Dendritic cell treated with granulocyte-macrophage colony-stimulating factor and Interleukin-4, amounts not matched to agents 40 ng/mL and 50 ng/mL, for 4 days (primary cell): Measurements from ENCODE around the gene ARHGAP24.

Experiments
- H3K27ac Mint-ChIP-seq: one replicate; pipeline ENCODE4 v1.8.0; 2022; ENCODE audit warnings: mild to moderate bottlenecking, mixed read lengths
- H3K27me3 Mint-ChIP-seq: one replicate; pipeline ENCODE4 v1.8.0; 2022; ENCODE audit warnings: mild to moderate bottlenecking, mixed read lengths
- H3K36me3 Mint-ChIP-seq: one replicate; pipeline ENCODE4 v1.8.0; 2022; ENCODE audit warnings: low read depth, mixed read lengths
- H3K4me1 Mint-ChIP-seq: one replicate; pipeline ENCODE4 v1.8.0; 2022; ENCODE audit warnings: low read depth, mixed read lengths
- H3K4me3 Mint-ChIP-seq: one replicate; pipeline ENCODE4 v1.8.0; 2022; ENCODE audit warnings: mild to moderate bottlenecking, moderate library complexity, mixed read lengths
- H3K9me3 Mint-ChIP-seq: one replicate; pipeline ENCODE4 v1.8.0; 2022; ENCODE audit warnings: mixed read lengths
- intact Hi-C: fragments of 100-400 bp; cut with micrococcal nuclease; formaldehyde crosslinking; loops from one replicate; pipeline ENCODE4 v1.15.0; 2022

Gene ARHGAP24

DNA sequence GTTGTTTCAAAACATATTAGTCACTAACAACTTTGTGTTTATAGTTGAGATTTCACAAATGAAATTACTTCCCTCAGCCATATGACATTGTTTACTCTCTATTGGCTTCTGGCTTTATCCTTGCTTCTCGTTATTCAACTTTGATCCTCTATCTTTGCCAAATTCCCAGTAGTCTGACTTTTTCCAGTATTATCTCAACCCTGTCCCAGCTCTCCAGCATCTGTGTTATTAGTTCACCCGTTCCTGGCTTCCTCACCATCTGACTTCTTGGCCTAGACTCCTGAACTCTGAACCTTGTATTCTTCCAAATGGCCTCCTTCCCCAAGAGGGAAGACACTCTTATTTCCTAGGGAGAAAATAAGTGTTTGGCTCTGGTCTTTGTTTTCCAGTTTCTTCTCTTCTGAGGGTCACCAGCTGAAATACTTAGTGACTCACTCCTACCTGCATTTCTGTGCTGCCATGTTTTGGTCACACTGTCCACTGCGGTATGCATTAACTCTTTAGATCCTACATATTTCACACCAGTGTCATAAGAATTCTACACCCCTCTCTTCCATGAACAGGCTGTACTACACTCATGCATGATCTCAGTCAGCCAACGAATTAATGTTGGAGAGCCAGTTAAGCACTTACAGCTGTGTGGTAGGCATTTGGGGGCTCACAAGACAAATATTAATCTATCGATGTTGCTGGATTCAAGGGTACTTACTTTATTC, 17.0 kb upstream of the ARHGAP24 start:
- H3K36me3 Mint-ChIP-seq: no peaks in the 10 kb centered on the region
- no peaks in the 10 kb centered on the region for H3K27me3 Mint-ChIP-seq
- intact Hi-C loops: no loop called here
- H3K27ac Mint-ChIP-seq: no peak overlapping the region
- H3K4me3 Mint-ChIP-seq: no peak overlapping the region
- H3K4me1 Mint-ChIP-seq: no peaks in the 10 kb centered on the region
- H3K9me3 Mint-ChIP-seq: no peaks in the 10 kb centered on the region

DNA sequence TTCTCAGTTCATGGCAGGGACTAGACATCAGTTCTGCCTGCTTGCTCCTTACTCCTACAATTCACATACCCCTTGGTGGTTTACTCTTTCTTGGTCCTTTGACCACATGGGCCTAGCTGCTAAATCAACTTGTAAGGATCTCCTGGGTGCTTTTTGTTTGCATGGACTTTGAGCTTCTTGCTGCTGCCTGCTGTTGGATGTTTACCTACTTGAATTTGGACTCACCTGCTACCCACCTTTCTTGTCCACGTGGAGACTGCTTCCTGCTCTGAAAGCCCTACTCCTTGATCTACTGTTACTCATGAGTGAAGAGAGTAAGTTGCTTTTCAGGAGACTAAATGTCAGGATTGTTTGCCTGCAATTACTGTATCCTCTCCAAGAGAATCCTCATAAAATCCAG, 15.2 kb upstream of the ARHGAP24 start:
- H3K4me1 Mint-ChIP-seq: no peaks in the 10 kb centered on the region
- H3K9me3 Mint-ChIP-seq: no peaks in the 10 kb centered on the region
- no peaks in the 10 kb centered on the region for H3K36me3 Mint-ChIP-seq
- no peaks in the 10 kb centered on the region for H3K27me3 Mint-ChIP-seq
- H3K27ac Mint-ChIP-seq: no peak overlapping the region
- no peak overlapping the region for H3K4me3 Mint-ChIP-seq
- intact Hi-C loops: no loop called here

DNA sequence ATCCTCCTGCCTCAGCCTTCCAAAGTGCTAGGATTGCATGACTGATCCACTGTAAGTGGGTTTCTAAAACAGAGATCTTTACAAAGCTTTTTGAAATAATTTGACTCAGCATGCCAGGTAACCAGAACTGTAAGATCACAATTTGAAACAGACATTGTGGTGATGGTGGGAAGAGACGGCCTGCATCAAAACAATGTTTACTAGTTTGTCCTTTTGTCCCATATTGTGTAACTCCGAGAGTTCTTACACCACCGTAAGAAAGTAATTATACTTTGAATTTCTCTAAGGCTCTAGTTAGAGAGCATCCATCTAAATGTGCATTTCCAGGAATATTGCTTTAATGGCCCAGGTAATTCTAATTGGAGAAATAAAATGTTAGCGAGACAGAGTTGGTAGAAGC, 594 bp upstream of the ARHGAP24 start:
- no peaks in the 10 kb centered on the region for H3K9me3 Mint-ChIP-seq
- H3K4me3 Mint-ChIP-seq: peak overlapping the region; percentile 89
- H3K4me1 Mint-ChIP-seq: peaks cover 26% of the 10 kb centered on the region
- peak overlapping the region; percentile 84 for H3K27ac Mint-ChIP-seq
- peaks cover 13% of the 10 kb centered on the region for H3K27me3 Mint-ChIP-seq
- no peaks in the 10 kb centered on the region for H3K36me3 Mint-ChIP-seq
- intact Hi-C loops: no loop called here

DNA sequence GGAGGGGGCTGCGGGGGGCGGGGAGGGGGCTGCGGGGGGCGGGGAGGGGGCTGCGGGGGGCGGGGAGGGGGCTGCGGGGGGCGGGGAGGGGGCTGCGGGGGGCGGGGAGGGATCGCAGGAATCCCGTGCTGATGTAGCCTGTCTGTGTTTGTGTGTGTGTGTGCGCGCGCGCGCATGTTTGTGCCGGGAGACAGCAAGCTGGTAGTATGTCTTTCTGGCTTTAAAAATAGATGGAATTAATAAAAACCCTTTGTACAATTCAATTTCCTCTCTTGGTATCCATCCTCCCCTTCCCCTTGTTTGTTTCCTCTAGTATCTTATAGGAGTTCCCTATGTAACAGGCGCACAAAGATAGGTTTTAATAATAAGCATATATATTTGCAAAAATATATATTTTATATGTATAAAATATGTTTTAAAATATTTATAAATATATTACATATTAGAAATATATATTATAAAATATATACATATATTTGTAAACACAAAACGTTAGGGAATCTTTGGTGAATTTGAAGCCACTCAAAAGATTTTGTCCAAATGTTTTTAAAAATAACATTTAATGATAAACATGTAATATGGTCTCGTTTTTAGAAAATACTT, 782 bp downstream of the ARHGAP24 start:
- Mint-ChIP-seq H3K27ac (peak overlapping the region; percentile 84), H3K4me1 (peaks cover 26% of the 10 kb centered on the region)
- intact Hi-C loops: no loop called here

DNA sequence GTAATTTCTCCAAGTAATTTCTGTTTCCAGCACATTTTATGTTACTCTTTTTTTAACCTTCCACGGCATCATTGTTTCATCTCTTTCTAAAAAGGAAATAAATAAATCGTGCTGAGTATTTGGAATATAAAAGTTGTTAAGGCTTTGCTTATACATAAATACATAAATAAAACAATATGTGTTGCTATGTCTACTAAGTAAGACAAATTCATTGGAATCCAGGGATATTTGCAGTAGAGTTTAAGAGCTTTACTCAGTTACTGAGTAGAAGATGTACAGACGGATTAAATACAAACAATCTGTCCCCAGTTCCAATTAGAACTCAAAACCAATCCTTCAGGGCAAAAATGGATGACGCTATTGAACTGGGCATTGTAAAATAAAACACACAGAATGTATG, 1.4 kb downstream of the ARHGAP24 start:
- H3K4me3 Mint-ChIP-seq: no peak overlapping the region
- peaks cover 11% of the 10 kb centered on the region for H3K27me3 Mint-ChIP-seq
- no peak overlapping the region for H3K27ac Mint-ChIP-seq

More for the DNA sequence above, 782 bp downstream of the ARHGAP24 start:
- peaks cover 11% of the 10 kb centered on the region for H3K27me3 Mint-ChIP-seq
- no peaks in the 10 kb centered on the region for H3K9me3 Mint-ChIP-seq
- no peaks in the 10 kb centered on the region for H3K36me3 Mint-ChIP-seq
- H3K4me3 Mint-ChIP-seq: peak overlapping the region; percentile 89

DNA sequence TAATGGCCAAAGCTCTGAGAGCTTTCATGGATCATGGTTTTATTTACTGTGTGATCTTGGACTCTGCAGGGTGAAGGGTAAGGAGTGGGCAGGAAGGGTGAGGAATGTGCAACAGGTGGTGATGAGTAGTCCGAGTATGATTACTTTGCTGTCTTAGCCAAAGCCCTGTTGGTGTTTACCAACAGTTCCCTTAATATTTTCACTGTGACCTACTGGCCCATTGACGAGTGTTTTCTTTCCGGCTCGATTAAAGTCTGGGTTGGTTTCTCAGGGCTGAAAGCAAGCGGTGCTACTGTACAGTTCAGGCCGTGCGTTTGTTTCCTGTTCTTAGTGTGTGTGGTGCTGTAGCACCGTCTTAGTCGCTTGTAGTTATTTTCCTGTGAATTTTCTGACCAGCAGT, 2.6 kb downstream of the ARHGAP24 start:
- Mint-ChIP-seq H3K4me3 (no peak overlapping the region), H3K9me3 (no peaks in the 10 kb centered on the region), H3K4me1 (peaks cover 40% of the 10 kb centered on the region), H3K27ac (peak overlapping the region; percentile 26), H3K36me3 (no peaks in the 10 kb centered on the region), H3K27me3 (peaks cover 12% of the 10 kb centered on the region)
- intact Hi-C loops: no loop called here

More for the DNA sequence above, 1.4 kb downstream of the ARHGAP24 start:
- Mint-ChIP-seq H3K36me3 (no peaks in the 10 kb centered on the region), H3K4me1 (peaks cover 28% of the 10 kb centered on the region), H3K9me3 (no peaks in the 10 kb centered on the region)
- intact Hi-C loops: no loop called here

DNA sequence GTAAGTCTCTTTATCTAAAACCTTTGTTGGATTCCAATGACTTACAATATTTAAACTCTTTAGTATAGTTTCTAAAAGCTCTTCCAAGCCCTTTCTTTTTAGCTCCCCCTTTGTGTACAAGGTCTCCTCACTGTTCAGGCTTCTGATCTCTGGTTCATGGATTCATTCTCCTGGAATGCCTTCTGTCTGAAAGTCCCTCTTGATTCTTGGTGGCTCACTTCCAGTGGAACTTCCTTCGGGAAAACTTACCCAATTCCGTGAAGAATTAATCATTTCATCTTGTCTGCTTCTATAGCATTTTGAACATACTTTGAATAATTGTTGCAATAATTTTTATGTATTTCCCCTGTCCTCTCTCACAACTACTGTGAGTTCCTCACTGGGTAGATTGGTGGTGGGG, 3.6 kb downstream of the ARHGAP24 start:
- Mint-ChIP-seq H3K27ac (no peak overlapping the region), H3K4me3 (no peak overlapping the region), H3K36me3 (no peaks in the 10 kb centered on the region), H3K4me1 (peaks cover 40% of the 10 kb centered on the region), H3K9me3 (no peaks in the 10 kb centered on the region), H3K27me3 (peaks cover 12% of the 10 kb centered on the region)
- intact Hi-C loops: no loop called here

DNA sequence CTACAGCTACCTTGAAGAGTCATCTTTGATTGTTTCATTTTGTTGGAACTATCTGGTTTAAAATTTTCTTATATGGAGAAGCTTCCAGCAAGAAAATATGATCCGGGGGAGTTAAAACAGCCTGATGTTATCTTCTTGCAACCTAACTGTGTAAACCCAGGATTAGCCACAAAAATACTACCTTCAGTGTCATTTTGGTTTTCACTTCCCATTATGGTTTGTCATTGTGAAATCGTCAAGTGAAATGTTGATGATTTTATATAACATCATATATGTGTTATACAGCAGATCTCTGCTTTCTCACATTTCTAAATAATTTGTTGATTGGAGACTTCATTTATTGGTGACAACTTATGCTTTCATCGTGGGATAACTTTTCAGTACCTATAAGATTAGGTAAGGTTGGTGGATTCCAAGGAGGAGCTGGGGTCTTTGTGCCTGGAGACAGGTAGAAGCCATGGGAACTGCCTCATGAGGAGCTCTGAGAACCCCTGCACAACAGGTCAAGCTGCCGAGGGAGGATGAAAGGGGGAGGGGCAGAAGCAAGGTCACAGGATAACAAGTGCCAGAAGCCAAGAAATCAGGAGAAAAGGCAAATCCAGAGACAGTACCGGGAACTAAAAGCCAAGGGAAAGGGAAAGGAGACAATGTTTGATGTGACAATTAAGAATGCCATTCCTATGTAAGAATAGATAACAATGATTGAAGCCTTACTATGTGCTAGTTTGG, 7.2 kb downstream of the ARHGAP24 start:
- no peaks in the 10 kb centered on the region for H3K9me3 Mint-ChIP-seq
- H3K4me1 Mint-ChIP-seq: peaks cover 28% of the 10 kb centered on the region
- intact Hi-C loops: no loop called here
- H3K36me3 Mint-ChIP-seq: no peaks in the 10 kb centered on the region
- H3K4me3 Mint-ChIP-seq: no peak overlapping the region
- H3K27ac Mint-ChIP-seq: no peak overlapping the region
- H3K27me3 Mint-ChIP-seq: peaks cover 9% of the 10 kb centered on the region

DNA sequence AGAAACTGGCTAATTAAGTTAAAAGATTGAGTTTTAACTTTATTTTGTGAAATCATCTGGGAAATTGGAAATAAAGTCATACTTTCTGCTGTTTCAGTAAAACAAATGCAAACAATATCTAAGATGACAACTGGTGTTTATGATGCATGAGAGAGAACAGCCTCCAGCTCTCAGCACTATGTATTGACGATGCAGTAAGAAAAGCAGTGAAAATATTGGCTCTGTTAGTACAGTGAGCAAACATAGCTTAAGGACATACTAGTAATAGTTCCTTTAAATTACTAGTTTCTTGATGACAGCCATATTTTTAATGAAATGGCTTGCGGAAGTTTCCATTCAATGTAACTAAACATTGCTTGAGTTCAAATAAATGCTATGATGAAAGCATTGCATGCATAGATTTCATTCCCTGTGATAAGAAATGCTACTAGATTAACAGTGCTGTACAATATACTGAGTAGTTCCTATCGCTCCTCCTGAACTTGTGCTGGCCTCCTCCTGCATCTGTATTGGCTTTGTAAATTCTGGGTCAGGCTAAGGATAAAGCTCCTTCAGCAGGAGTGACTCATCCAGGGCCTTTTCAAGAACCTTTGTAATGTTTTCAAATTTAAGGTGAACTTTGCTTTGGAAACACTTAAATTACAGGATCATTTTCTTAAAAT, 11.6 kb downstream of the ARHGAP24 start:
- Mint-ChIP-seq H3K27me3 (peaks cover 1% of the 10 kb centered on the region), H3K4me1 (peaks cover 10% of the 10 kb centered on the region), H3K36me3 (no peaks in the 10 kb centered on the region), H3K27ac (no peak overlapping the region), H3K4me3 (no peak overlapping the region), H3K9me3 (no peaks in the 10 kb centered on the region)
- intact Hi-C loops: no loop called here

DNA sequence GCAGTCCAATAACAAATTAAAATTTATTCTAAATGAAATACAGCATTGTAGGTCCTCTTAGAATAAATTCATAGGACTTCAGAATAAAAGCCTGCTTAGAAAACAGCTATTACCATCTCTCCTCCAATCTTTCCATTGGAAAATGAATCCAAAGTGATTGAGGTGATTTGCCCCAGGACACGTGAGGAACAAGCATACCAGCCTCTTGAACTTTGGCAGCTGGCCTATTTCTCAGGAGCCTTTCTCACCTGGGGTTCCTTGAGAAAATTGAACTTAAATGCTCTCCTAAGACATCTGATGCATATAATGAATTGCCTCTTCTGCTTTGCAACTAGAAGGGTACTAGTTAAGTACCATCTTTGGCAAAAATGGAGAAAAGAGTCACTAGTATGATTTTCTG, 13.5 kb downstream of the ARHGAP24 start:
- no peak overlapping the region for H3K4me3 Mint-ChIP-seq
- intact Hi-C loops: no loop called here

DNA sequence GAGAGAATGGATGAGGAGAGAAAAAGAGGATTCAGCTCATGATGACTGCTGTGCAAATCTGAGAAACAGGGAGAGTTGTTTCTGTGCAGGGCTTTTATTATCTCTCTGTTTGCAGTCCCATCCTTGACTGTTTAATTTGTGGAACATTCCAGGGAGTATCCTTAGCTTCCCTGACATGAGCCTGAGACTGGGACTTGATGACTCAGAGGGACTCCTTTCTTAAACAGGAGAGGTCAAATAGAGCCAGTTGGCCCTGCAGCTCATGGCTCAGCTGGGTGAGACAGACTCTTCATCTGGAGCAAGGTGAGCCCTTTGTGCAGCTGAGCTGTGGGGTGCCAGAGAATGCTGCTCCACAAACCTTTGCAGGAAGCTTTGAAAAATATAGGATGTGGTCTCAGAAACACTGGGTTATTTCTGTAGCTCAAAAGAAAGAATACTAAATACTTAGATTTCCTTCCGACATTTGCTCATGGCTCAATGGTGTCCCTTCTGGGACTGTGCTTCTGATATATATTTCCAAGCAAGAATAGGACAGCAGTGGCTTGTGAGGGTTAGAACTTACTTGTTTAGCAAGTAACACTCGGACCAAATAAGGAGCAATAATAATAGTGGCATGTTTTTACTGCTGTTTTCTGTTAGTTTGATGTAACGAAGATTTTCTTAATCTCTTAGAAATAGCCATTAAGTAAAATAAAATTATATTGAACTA, 14.5 kb downstream of the ARHGAP24 start:
- Mint-ChIP-seq H3K9me3 (no peaks in the 10 kb centered on the region), H3K4me1 (no peaks in the 10 kb centered on the region), H3K36me3 (no peaks in the 10 kb centered on the region), H3K27me3 (no peaks in the 10 kb centered on the region), H3K27ac (no peak overlapping the region), H3K4me3 (no peak overlapping the region)
- intact Hi-C loops: no loop called here

More for the DNA sequence above, 13.5 kb downstream of the ARHGAP24 start:
- no peaks in the 10 kb centered on the region for H3K4me1 Mint-ChIP-seq
- H3K36me3 Mint-ChIP-seq: no peaks in the 10 kb centered on the region
- H3K9me3 Mint-ChIP-seq: no peaks in the 10 kb centered on the region
- H3K27me3 Mint-ChIP-seq: no peaks in the 10 kb centered on the region
- no peak overlapping the region for H3K27ac Mint-ChIP-seq

DNA sequence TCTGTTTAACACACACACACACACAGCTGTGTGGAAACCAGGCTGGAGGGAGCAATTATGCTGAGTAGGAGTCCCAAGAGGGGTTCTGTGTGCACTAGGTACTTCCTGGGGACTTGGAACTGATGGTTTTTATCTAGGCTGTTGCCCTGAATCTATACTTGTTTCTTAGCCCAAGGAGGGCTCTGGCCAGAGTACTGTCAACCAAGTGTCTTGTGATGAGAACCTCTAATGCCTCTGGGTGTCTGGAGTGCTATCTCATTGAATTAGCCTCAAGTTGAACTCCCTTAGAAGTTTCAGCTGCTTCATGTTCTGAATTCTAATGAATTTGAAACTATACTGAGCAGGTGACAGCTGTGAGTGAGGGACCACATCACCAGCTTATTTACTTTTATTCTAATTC, 16.6 kb downstream of the ARHGAP24 start:
- H3K9me3 Mint-ChIP-seq: no peaks in the 10 kb centered on the region
- H3K4me1 Mint-ChIP-seq: peaks cover 2% of the 10 kb centered on the region
- no peaks in the 10 kb centered on the region for H3K36me3 Mint-ChIP-seq
- intact Hi-C loops: loop anchor here (10.0 kb wide), 1 partner anchor 253 kb away; no protein-coding TSS in a partner anchor
- H3K27ac Mint-ChIP-seq: no peak overlapping the region
- H3K27me3 Mint-ChIP-seq: no peaks in the 10 kb centered on the region
- no peak overlapping the region for H3K4me3 Mint-ChIP-seq

DNA sequence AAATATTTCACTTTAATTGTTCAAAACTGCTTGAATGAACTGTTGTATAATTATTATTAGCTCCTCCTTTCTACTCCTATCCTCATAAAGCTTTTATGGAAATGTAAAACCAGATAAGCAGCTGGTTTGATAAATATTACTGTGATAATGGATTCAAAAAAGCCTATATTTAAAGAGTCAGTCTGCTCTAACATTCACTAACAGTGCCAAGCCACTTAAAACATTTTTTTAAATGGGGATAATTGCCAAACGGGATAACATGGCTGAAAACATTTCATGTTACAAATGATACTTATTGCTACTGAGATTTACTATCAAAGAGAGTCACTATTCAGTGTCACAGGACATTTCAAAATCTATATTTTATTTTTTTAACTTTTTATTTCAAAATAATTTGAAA, 17.4 kb downstream of the ARHGAP24 start:
- Mint-ChIP-seq H3K4me3 (no peak overlapping the region), H3K27ac (no peak overlapping the region), H3K4me1 (peaks cover 8% of the 10 kb centered on the region)

More for the DNA sequence above, 17.4 kb downstream of the ARHGAP24 start:
- Mint-ChIP-seq H3K9me3 (no peaks in the 10 kb centered on the region), H3K36me3 (no peaks in the 10 kb centered on the region), H3K27me3 (no peaks in the 10 kb centered on the region)
- intact Hi-C loops: loop anchor here (10.0 kb wide), 1 partner anchor 252 kb away; no protein-coding TSS in a partner anchor
